GM19468 (cell line): Measurements from ENCODE around the gene EPHB6.

Experiments used
- ATAC-seq: cut with Tn5 transposase; IDR thresholded peaks from one replicate; pipeline ENCODE4 v1.9.1; 2021; ENCODE audit warnings: mild to moderate bottlenecking, moderate library complexity, moderate number of reproducible peaks; ENCODE audit not compliant: unreplicated experiment; ENCODE audit errors: extremely low read depth

Gene EPHB6

GRCh38 chr7:142891490-142892082 lies 36.7 kb downstream of the EPHB6 start:
- ATAC-seq = no peak

- no peak for ATAC-seq
These were observed 38.1 kb downstream of the EPHB6 start for GRCh38 chr7:142892951-142893350.

- no peak for ATAC-seq
These were observed 39.5 kb downstream of the EPHB6 start for GRCh38 chr7:142894112-142894984.

GRCh38 chr7:142894985-142895593 lies 40.2 kb downstream of the EPHB6 start:
- ATAC-seq = no peak

- no peak for ATAC-seq
These were observed 41.3 kb downstream of the EPHB6 start for GRCh38 chr7:142896151-142896550.

GRCh38 chr7:142896741-142897379 lies 42.0 kb downstream of the EPHB6 start:
- no peak for ATAC-seq

GRCh38 chr7:142897691-142898090 lies 42.8 kb downstream of the EPHB6 start:
- no peak for ATAC-seq

- no peak for ATAC-seq
These were observed 43.7 kb downstream of the EPHB6 start for GRCh38 chr7:142898377-142899170.

GRCh38 chr7:142899661-142900060 lies 44.8 kb downstream of the EPHB6 start:
- no peak for ATAC-seq

- ATAC-seq = no peak
These were observed 46.8 kb downstream of the EPHB6 start for GRCh38 chr7:142901426-142902259.

- no peak for ATAC-seq
These were observed 49.3 kb downstream of the EPHB6 start for GRCh38 chr7:142904128-142904527.

- ATAC-seq = no peak
These were observed 50.9 kb downstream of the EPHB6 start for GRCh38 chr7:142905759-142906158.

GRCh38 chr7:142906643-142907042 lies 51.8 kb downstream of the EPHB6 start:
- no peak for ATAC-seq

GRCh38 chr7:142908290-142908689 lies 53.4 kb downstream of the EPHB6 start:
- ATAC-seq = no peak

GRCh38 chr7:142908921-142909890 lies 54.3 kb downstream of the EPHB6 start:
- ATAC-seq = no peak

GRCh38 chr7:142910031-142910433 lies 55.2 kb downstream of the EPHB6 start:
- ATAC-seq = no peak

- no peak for ATAC-seq
These were observed 55.6 kb downstream of the EPHB6 start for GRCh38 chr7:142910481-142910880.

GRCh38 chr7:142913051-142913450 lies 58.2 kb downstream of the EPHB6 start:
- ATAC-seq = no peak
